K562 (cell line): ENCODE data around the gene AGPAT1. TPM values are rescaled to one million over a fixed set of nuclear protein-coding genes. Genes with fewer than 3 reads are reported as not detected.

ENCODE experiments used
- BRD9 ChIP-seq: fragments of 450-650 bp; IDR thresholded peaks from 2 replicates; pipeline ENCODE4 v1.6.1; 2018; ENCODE audit warnings: low read depth; ENCODE audit not compliant: partially characterized antibody
- CBX8 ChIP-seq: fragments of 200-600 bp; sonication (generic); IDR thresholded peaks from 2 replicates; pipeline ENCODE4 v1.6.1; 2012; ENCODE audit warnings: borderline replicate concordance, mixed run types, low read depth, mild to moderate bottlenecking, moderate library complexity, mixed read lengths, low read length, control low read depth, inconsistent platforms; ENCODE audit not compliant: poor library complexity, severe bottlenecking; ENCODE audit errors: extremely low read depth
- CEBPG ChIP-seq, 3 experiments: fragments of 200-800 bp in 1 of 3; sonication (Bioruptor generic) in 1 of 3; sonication (generic) in 1 of 3; formaldehyde crosslinking in 1 of 3; IDR thresholded peaks in 2 of 3; conservative IDR thresholded peaks in 1 of 3; 2 replicates each; pipeline versions ENCODE4 v1.6.1 to v1.8.0; 2016 to 2022; ENCODE audit warnings: missing compliant biosample characterization in 2 of 3, missing genetic modification characterization in 2 of 3, mild to moderate bottlenecking in 1 of 3, missing genetic modification reagents in 1 of 3
- EHMT2 ChIP-seq: fragments of 450-650 bp; IDR thresholded peaks from 2 replicates; pipeline ENCODE4 v1.6.1; 2018; ENCODE audit warnings: antibody characterized with exemption
- FOXK1 ChIP-seq: sonication (generic); formaldehyde crosslinking; IDR thresholded peaks from 2 replicates; pipeline ENCODE4 v1.8.0; 2022; ENCODE audit warnings: missing genetic modification reagents, mild to moderate bottlenecking, borderline replicate concordance
- GATAD2A ChIP-seq: fragments of 450-650 bp; IDR thresholded peaks from 2 replicates; pipeline ENCODE4 v1.6.1; 2017
- HIVEP1 ChIP-seq: fragments of 250-450 bp; sonication (Bioruptor Pico); IDR thresholded peaks from 2 replicates; pipeline ENCODE4 v1.4.0; 2020; ENCODE audit warnings: mild to moderate bottlenecking
- HMG20B ChIP-seq: fragments of 250-450 bp; sonication (Bioruptor Pico); IDR thresholded peaks from 2 replicates; pipeline ENCODE4 v1.5.0; 2021; ENCODE audit warnings: mild to moderate bottlenecking
- LARP7 ChIP-seq: fragments of 450-650 bp; IDR thresholded peaks from 2 replicates; pipeline ENCODE4 v1.6.1; 2016
- NFIX ChIP-seq: fragments of 250-450 bp; sonication (Bioruptor Pico); IDR thresholded peaks from 2 replicates; pipeline ENCODE4 v1.4.0; 2020; ENCODE audit warnings: low read depth, mild to moderate bottlenecking, moderate library complexity
- PTTG1 ChIP-seq: fragments of 450-650 bp; IDR thresholded peaks from 2 replicates; pipeline ENCODE4 v1.6.1; 2016; ENCODE audit warnings: low read depth, mild to moderate bottlenecking, missing genetic modification characterization, missing compliant biosample characterization
- RBM25 ChIP-seq: fragments of 200-400 bp; formaldehyde crosslinking; IDR thresholded peaks from 2 replicates; pipeline ENCODE4 v1.6.1; 2018; ENCODE audit warnings: low read length, low read depth, moderate library complexity; ENCODE audit not compliant: severe bottlenecking
- SAP30 ChIP-seq: fragments of 200-600 bp; sonication (generic); IDR thresholded peaks from 2 replicates; pipeline ENCODE4 v1.6.1; 2012; ENCODE audit warnings: borderline replicate concordance, low read depth, mild to moderate bottlenecking, moderate library complexity, low read length, control low read depth, inconsistent platforms; ENCODE audit not compliant: insufficient read depth, poor library complexity, severe bottlenecking
- SRSF7 ChIP-seq: fragments of 200-400 bp; formaldehyde crosslinking; optimal IDR thresholded peaks from 2 replicates; pipeline ENCODE3; 2017; ENCODE audit warnings: mild to moderate bottlenecking, low read depth, low read length
- STAG1 ChIP-seq: sonication (generic); formaldehyde crosslinking; IDR thresholded peaks from 2 replicates; pipeline ENCODE4 v1.5.0; 2020; ENCODE audit warnings: missing genetic modification reagents, borderline replicate concordance
- TCF3 ChIP-seq: sonication (generic); formaldehyde crosslinking; IDR thresholded peaks from 2 replicates; pipeline ENCODE4 v1.4.0; 2020; ENCODE audit warnings: mild to moderate bottlenecking, missing genetic modification reagents
- ZC3H4 ChIP-seq: sonication (generic); formaldehyde crosslinking; IDR thresholded peaks from 2 replicates; pipeline ENCODE4 v1.9.0; 2021; ENCODE audit warnings: missing genetic modification reagents, borderline replicate concordance
- ZNF239 ChIP-seq: fragments of 250-450 bp; sonication (Bioruptor Pico); IDR thresholded peaks from 2 replicates; pipeline ENCODE4 v1.4.0; 2020; ENCODE audit warnings: mild to moderate bottlenecking
- ZNF609 ChIP-seq: sonication (generic); formaldehyde crosslinking; IDR thresholded peaks from 2 replicates; pipeline ENCODE4 v1.8.1; 2023; ENCODE audit warnings: missing genetic modification reagents, mild to moderate bottlenecking, borderline replicate concordance
- ZSCAN29 ChIP-seq: fragments of 450-650 bp; IDR thresholded peaks from 2 replicates; pipeline ENCODE4 v1.6.1; 2017
- polyA plus RNA-seq, 8 experiments: library from polyadenylated mRNA; depleted of rRNA in 4 of 8; stranded (reverse) in 5 of 8; unstranded in 3 of 8; fragments of >200 nt; fragmentation: Nextera tagmentation in 2 of 8; fragmentation: Illumina TruSeq in 1 of 8; extraction: Ambion mirVana in 2 of 8; extraction: Trizol in 1 of 8; gene quantifications; 2 replicates each; pipeline versions ENCODE4 v1.2.1 to v1.2.3, GENCODE V29; 2011 to 2014; ENCODE audit warnings: inconsistent platforms in 1 of 8, missing spikeins in 1 of 8
- total RNA-seq, 7 experiments: library from RNA; depleted of rRNA in 6 of 7; stranded (reverse); fragments of >200 nt in 6 of 7; fragmentation: Illumina TruSeq in 2 of 7; extraction: Trizol in 2 of 7; gene quantifications; 2 replicates each; pipeline versions ENCODE4 v1.2.1 to v1.2.3, GENCODE V29; 2011 to 2021; ENCODE audit warnings: low replicate concordance in 1 of 7
- TF ChIP-seq, protein P1 (sequence below): sonication (generic); formaldehyde crosslinking; IDR thresholded peaks from 2 replicates; pipeline ENCODE4 v1.8.0; 2022; ENCODE audit warnings: missing genetic modification reagents, mild to moderate bottlenecking, moderate library complexity, borderline replicate concordance

Gene AGPAT1
- total and polyA plus RNA-seq, 9 of the 15 experiments (the other 6 are each of a cell fraction or from before 2014, with no cell fraction given), result 37.9 to 176 (median 69.4) TPM

DNA sequence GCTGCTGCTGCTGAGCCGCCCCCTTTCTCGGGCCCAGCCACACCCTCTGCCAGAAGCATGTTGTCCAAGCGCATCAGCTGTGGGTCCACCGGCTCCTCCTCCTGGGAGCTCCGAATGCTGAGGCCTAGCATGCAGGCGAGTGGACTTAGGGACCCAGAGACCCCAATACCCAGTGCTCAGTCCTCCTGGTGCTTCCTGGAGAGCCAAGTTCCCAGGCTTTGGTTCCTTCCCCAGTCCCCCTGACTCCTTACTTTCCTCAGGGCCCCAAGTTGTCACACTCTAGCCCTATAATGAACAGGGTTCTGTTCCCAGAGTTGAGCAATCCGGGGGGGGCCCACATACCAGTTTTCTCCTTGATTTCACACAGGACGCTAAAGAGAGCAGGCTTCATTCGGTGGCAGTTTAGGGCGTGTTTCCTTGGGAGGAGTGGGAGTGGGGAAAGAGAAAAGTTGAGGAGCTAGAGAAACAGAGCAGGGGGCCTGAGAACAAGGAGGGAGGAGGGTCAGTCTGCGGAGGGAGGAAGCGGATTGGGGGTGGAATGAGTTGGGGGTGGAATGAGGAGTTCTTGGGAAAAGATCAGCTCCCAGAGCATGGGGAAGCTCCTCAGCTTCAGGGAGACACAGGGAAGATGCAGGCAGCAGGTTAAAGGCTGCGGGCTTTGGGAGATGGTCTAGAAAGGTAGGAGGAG lies 12.6 kb upstream of the AGPAT1 start (continued):
- no peak for TF ChIP-seq ZNF609 (CRISPR knock-in tag)
- TF ChIP-seq CBX8, result no peak
- no peak for TF ChIP-seq STAG1 (CRISPR knock-in tag)
- no peak for TF ChIP-seq GATAD2A
- no peak for TF ChIP-seq SRSF7
- TF ChIP-seq ZNF239, result no peak
- no peak for TF ChIP-seq EHMT2
- 0 out of 2 replicates have a peak, but pooled peaks have one; percentile 20 for TF ChIP-seq ZSCAN29
- TF ChIP-seq, protein P1, sequence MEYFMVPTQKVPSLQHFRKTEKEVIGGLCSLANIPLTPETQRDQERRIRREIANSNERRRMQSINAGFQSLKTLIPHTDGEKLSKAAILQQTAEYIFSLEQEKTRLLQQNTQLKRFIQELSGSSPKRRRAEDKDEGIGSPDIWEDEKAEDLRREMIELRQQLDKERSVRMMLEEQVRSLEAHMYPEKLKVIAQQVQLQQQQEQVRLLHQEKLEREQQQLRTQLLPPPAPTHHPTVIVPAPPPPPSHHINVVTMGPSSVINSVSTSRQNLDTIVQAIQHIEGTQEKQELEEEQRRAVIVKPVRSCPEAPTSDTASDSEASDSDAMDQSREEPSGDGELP (CRISPR knock-in tag), result peak; percentile 92
- TF ChIP-seq BRD9, result no peak
- no peak for TF ChIP-seq LARP7
- no peak for TF ChIP-seq FOXK1 (CRISPR knock-in tag)
- no peak for TF ChIP-seq HMG20B (CRISPR knock-in tag)
- TF ChIP-seq CEBPG (CRISPR knock-in tag; IDR thresholded peaks at IDR 0.05), result no peak
- peak in 1 of 2 experiments; percentile 54; a peak in 1 of 4 replicates for TF ChIP-seq CEBPG (tag; conservative IDR thresholded peaks at IDR 0.05 in 1 of 2, IDR thresholded peaks at IDR 0.05 in 1 of 2)
- no peak for TF ChIP-seq TCF3 (CRISPR knock-in tag)
- TF ChIP-seq HIVEP1 (CRISPR knock-in tag), result no peak
- no peak for TF ChIP-seq PTTG1 (tag)
- no peak for TF ChIP-seq NFIX (CRISPR knock-in tag)
- TF ChIP-seq RBM25, result no peak
- no peak for TF ChIP-seq ZC3H4 (CRISPR knock-in tag)
- no peak for TF ChIP-seq SAP30
